ENCODE data around the gene CCL24. TPM values are rescaled to one million over a fixed set of nuclear protein-coding genes. Genes with fewer than 3 reads are reported as not detected.
A peak's percentile ranks its signal among the peaks of the same experiment; 100 is the strongest.
"Not testable (repeated sequence)": the region's sequence is repeated elsewhere in the genome, so short reads cannot be mapped to it uniquely, and the experiment has no call there.

The CCL24 gene
- polyA plus RNA-seq, 1 donor (not counting 4 experiments of a cell fraction or from before 2014, with no cell fraction given): not detected

- peak; percentile 59 for FAIRE-seq
- dilution Hi-C loops (cut with MboI; ENCODE audit: extremely low pct_ligation_motif_present, low sequenced_read_pairs): no loop called here
- H3K9ac ChIP-seq (ENCODE audit: control insufficient read depth, extremely low read depth, insufficient read depth, low read length): peak overlapping the region; percentile 30
- no peaks in the 10 kb centered on the region for H3K79me2 ChIP-seq (ENCODE audit: control insufficient read depth, insufficient read depth, low read length)
- H3K9me1 ChIP-seq (ENCODE audit: control insufficient read depth, extremely low read depth, insufficient read depth, low read length): no peaks in the 10 kb centered on the region
- H3K36me3 ChIP-seq (ENCODE audit: control insufficient read depth in 2 of 2, extremely low read depth in 1 of 2, insufficient read depth in 2 of 2, low read length in 2 of 2): no peaks in the 10 kb centered on the region
- no peaks in the 10 kb centered on the region for H3K27me3 ChIP-seq (ENCODE audit: control insufficient read depth, extremely low read depth, insufficient read depth, low read length)
- H3K4me2 ChIP-seq (ENCODE audit: control insufficient read depth, extremely low read depth, insufficient read depth, low read depth, low read length): peak overlapping the region; percentile 52
- DNase-seq (ENCODE audit: low read depth, low spot score): peak; percentile 46
- H3K4me3 ChIP-seq (ENCODE audit: control insufficient read depth in 2 of 3, extremely low read depth in 1 of 3, insufficient read depth in 2 of 3, low read depth in 1 of 3, low read length in 3 of 3): no peak overlapping the region
- H3K4me1 ChIP-seq (ENCODE audit: control insufficient read depth, extremely low read depth, insufficient read depth, low read length): peaks cover 12% of the 10 kb centered on the region
- H3K9me3 ChIP-seq (ENCODE audit: control insufficient read depth, low read depth, low read length): no peaks in the 10 kb centered on the region
- peak overlapping the region; percentile 23 for H2AFZ ChIP-seq (ENCODE audit: control insufficient read depth, low read length)
- H4K20me1 ChIP-seq (ENCODE audit: control insufficient read depth, extremely low read depth, insufficient read depth, low read length): no peaks in the 10 kb centered on the region
- H3K27ac ChIP-seq (ENCODE audit: control insufficient read depth, insufficient read depth, low read length): peak overlapping the region; percentile 44
- TF ChIP-seq EZH2 (IDR thresholded peaks at IDR 0.05; ENCODE audit: low read length) (no peak), CTCF (optimal IDR thresholded peaks at IDR 0.05 in 1 of 3, IDR thresholded peaks at IDR 0.05 in 1 of 3, conservative IDR thresholded peaks at IDR 0.05 in 1 of 3; ENCODE audit: extremely low read depth in 1 of 3, insufficient read depth in 2 of 3, low read length in 3 of 3) (no peak)
These were observed 29.3 kb upstream of the CCL24 start for GRCh38 chr7:75842836-75843446.

- DNase-seq (ENCODE audit: low read depth, low spot score) (no peak), FAIRE-seq (no peak)
- dilution Hi-C loops (cut with MboI; ENCODE audit: extremely low pct_ligation_motif_present, low sequenced_read_pairs): no loop called here
- H3K9me1 ChIP-seq (ENCODE audit: control insufficient read depth, extremely low read depth, insufficient read depth, low read length): no peaks in the 10 kb centered on the region
- no peaks in the 10 kb centered on the region for H3K79me2 ChIP-seq (ENCODE audit: control insufficient read depth, insufficient read depth, low read length)
- no peak overlapping the region for H3K9ac ChIP-seq (ENCODE audit: control insufficient read depth, extremely low read depth, insufficient read depth, low read length)
- H3K4me1 ChIP-seq (ENCODE audit: control insufficient read depth, extremely low read depth, insufficient read depth, low read length): peaks cover 12% of the 10 kb centered on the region
- H3K4me2 ChIP-seq (ENCODE audit: control insufficient read depth, extremely low read depth, insufficient read depth, low read depth, low read length): no peak overlapping the region
- no peaks in the 10 kb centered on the region for H3K9me3 ChIP-seq (ENCODE audit: control insufficient read depth, low read depth, low read length)
- TF ChIP-seq CTCF (optimal IDR thresholded peaks at IDR 0.05 in 1 of 3, IDR thresholded peaks at IDR 0.05 in 1 of 3, conservative IDR thresholded peaks at IDR 0.05 in 1 of 3; ENCODE audit: extremely low read depth in 1 of 3, insufficient read depth in 2 of 3, low read length in 3 of 3) (no peak), EZH2 (IDR thresholded peaks at IDR 0.05; ENCODE audit: low read length) (no peak)
- H3K27me3 ChIP-seq (ENCODE audit: control insufficient read depth, extremely low read depth, insufficient read depth, low read length): no peaks in the 10 kb centered on the region
- no peaks in the 10 kb centered on the region for H4K20me1 ChIP-seq (ENCODE audit: control insufficient read depth, extremely low read depth, insufficient read depth, low read length)
- no peak overlapping the region for H2AFZ ChIP-seq (ENCODE audit: control insufficient read depth, low read length)
- no peaks in the 10 kb centered on the region for H3K36me3 ChIP-seq (ENCODE audit: control insufficient read depth in 2 of 2, extremely low read depth in 1 of 2, insufficient read depth in 2 of 2, low read length in 2 of 2)
- H3K27ac ChIP-seq (ENCODE audit: control insufficient read depth, insufficient read depth, low read length): no peak overlapping the region
- H3K4me3 ChIP-seq (ENCODE audit: control insufficient read depth in 2 of 3, extremely low read depth in 1 of 3, insufficient read depth in 2 of 3, low read depth in 1 of 3, low read length in 3 of 3): no peak overlapping the region
These were observed 26.4 kb upstream of the CCL24 start for GRCh38 chr7:75840029-75840428.

- dilution Hi-C loops (cut with MboI; ENCODE audit: extremely low pct_ligation_motif_present, low sequenced_read_pairs); H3K79me2 ChIP-seq (ENCODE audit: control insufficient read depth, insufficient read depth, low read length); H3K9me1 ChIP-seq (ENCODE audit: control insufficient read depth, extremely low read depth, insufficient read depth, low read length); H2AFZ ChIP-seq (ENCODE audit: control insufficient read depth, low read length); H3K27ac ChIP-seq (ENCODE audit: control insufficient read depth, insufficient read depth, low read length); H4K20me1 ChIP-seq (ENCODE audit: control insufficient read depth, extremely low read depth, insufficient read depth, low read length); FAIRE-seq; DNase-seq (ENCODE audit: low read depth, low spot score); H3K36me3 ChIP-seq (ENCODE audit: control insufficient read depth in 2 of 2, extremely low read depth in 1 of 2, insufficient read depth in 2 of 2, low read length in 2 of 2); H3K27me3 ChIP-seq (ENCODE audit: control insufficient read depth, extremely low read depth, insufficient read depth, low read length); H3K9ac ChIP-seq (ENCODE audit: control insufficient read depth, extremely low read depth, insufficient read depth, low read length); H3K4me3 ChIP-seq (ENCODE audit: control insufficient read depth in 2 of 3, extremely low read depth in 1 of 3, insufficient read depth in 2 of 3, low read depth in 1 of 3, low read length in 3 of 3); H3K4me2 ChIP-seq (ENCODE audit: control insufficient read depth, extremely low read depth, insufficient read depth, low read depth, low read length); H3K9me3 ChIP-seq (ENCODE audit: control insufficient read depth, low read depth, low read length): not testable (repeated sequence)
- H3K4me1 ChIP-seq (ENCODE audit: control insufficient read depth, extremely low read depth, insufficient read depth, low read length): peaks cover 12% of the 10 kb centered on the region
These were observed 24.8 kb upstream of the CCL24 start for GRCh38 chr7:75838281-75838930.
